NCI-H1694 (cell line): ENCODE data around the gene CLNK.

Experiments used
- DNase-seq: peaks from one replicate; lab custom pipeline; 2025; lab: John Stamatoyannopoulos, UW

Gene CLNK

GRCh38 chr4:10684631-10685030 is at the start of gene CLNK:
Gene CLNK (minus strand): TSS chr4:10684768. CDS start chr4:10667869, 16,899 bp downstream.
- no peak for DNase-seq

- DNase-seq: no peak
These were observed 49.0 kb upstream of the CLNK start for GRCh38 chr4:10733481-10734062.

GRCh38 chr4:10732914-10733415 is 48.4 kb upstream of the CLNK start:
- DNase-seq: no peak

- DNase-seq: no peak
These were observed 47.8 kb upstream of the CLNK start for GRCh38 chr4:10732235-10732913.

- DNase-seq: no peak
These were observed 47.1 kb upstream of the CLNK start for GRCh38 chr4:10731690-10732089.

GRCh38 chr4:10731162-10731561 is 46.6 kb upstream of the CLNK start:
- DNase-seq: no peak

- no peak for DNase-seq
These were observed 46.0 kb upstream of the CLNK start for GRCh38 chr4:10730590-10730989.

- no peak for DNase-seq
These were observed 45.5 kb upstream of the CLNK start for GRCh38 chr4:10730019-10730418.

- no peak for DNase-seq
These were observed 44.8 kb upstream of the CLNK start for GRCh38 chr4:10729366-10729765.

- DNase-seq: no peak
These were observed 43.4 kb upstream of the CLNK start for GRCh38 chr4:10728016-10728415.

- DNase-seq: no peak
These were observed 42.7 kb upstream of the CLNK start for GRCh38 chr4:10727140-10727880.

GRCh38 chr4:10722957-10723356 is 38.4 kb upstream of the CLNK start:
- DNase-seq: no peak

GRCh38 chr4:10721616-10722015 is 37.0 kb upstream of the CLNK start:
- no peak for DNase-seq

GRCh38 chr4:10716163-10716562 is 31.6 kb upstream of the CLNK start:
- DNase-seq: no peak

- DNase-seq: no peak
These were observed 31.1 kb upstream of the CLNK start for GRCh38 chr4:10715696-10716095.

GRCh38 chr4:10715135-10715534 is 30.6 kb upstream of the CLNK start:
- DNase-seq: no peak

- DNase-seq: no peak
These were observed 29.0 kb upstream of the CLNK start for GRCh38 chr4:10713591-10713990.

GRCh38 chr4:10706236-10706635 is 21.7 kb upstream of the CLNK start:
- no peak for DNase-seq

- DNase-seq: peak; percentile 43
These were observed 19.9 kb upstream of the CLNK start for GRCh38 chr4:10704430-10704810.

GRCh38 chr4:10703766-10704429 is 19.3 kb upstream of the CLNK start:
- DNase-seq: peak; percentile 2

- DNase-seq: no peak
These were observed 18.6 kb upstream of the CLNK start for GRCh38 chr4:10703156-10703555.

- no peak for DNase-seq
These were observed 17.3 kb upstream of the CLNK start for GRCh38 chr4:10701702-10702460.
